SHP77 treated with DMSO at 0.1 percent for 48 hours (cell line): ENCODE data around the gene GYPC.
"Not testable (repeated sequence)": the region's sequence is repeated elsewhere in the genome, so short reads cannot be mapped to it uniquely, and the experiment has no call there.

Source experiments
- DNase-seq: peaks from one replicate; lab custom pipeline; 2025; lab: John Stamatoyannopoulos, UW

The GYPC gene

GRCh38 chr2:126699716-126700581 lies 44.0 kb downstream of the GYPC start:
- DNase-seq, result no peak

GRCh38 chr2:126700677-126701076 lies 44.7 kb downstream of the GYPC start:
- DNase-seq, result no peak

- DNase-seq, result no peak
These were observed 47.4 kb downstream of the GYPC start for GRCh38 chr2:126703311-126703710.

GRCh38 chr2:126704434-126705160 lies 48.6 kb downstream of the GYPC start:
- no peak for DNase-seq

- DNase-seq, result no peak
These were observed 51.2 kb downstream of the GYPC start for GRCh38 chr2:126707191-126707590.

- DNase-seq, result no peak
These were observed 52.0 kb downstream of the GYPC start for GRCh38 chr2:126707941-126708340.

- DNase-seq, result no peak
These were observed 58.4 kb downstream of the GYPC start for GRCh38 chr2:126714191-126714965.

- DNase-seq, result no peak
These were observed 59.2 kb downstream of the GYPC start for GRCh38 chr2:126715111-126715510.

- no peak for DNase-seq
These were observed 59.8 kb downstream of the GYPC start for GRCh38 chr2:126715576-126716406.

GRCh38 chr2:126717277-126717676 lies 61.3 kb downstream of the GYPC start:
- not testable (repeated sequence) for DNase-seq

GRCh38 chr2:126717928-126718327 lies 62.0 kb downstream of the GYPC start:
- no peak for DNase-seq

- DNase-seq, result no peak
These were observed 63.4 kb downstream of the GYPC start for GRCh38 chr2:126719191-126719832.

- DNase-seq, result no peak
These were observed 63.9 kb downstream of the GYPC start for GRCh38 chr2:126719833-126720351.

- DNase-seq, result no peak
These were observed 64.7 kb downstream of the GYPC start for GRCh38 chr2:126720638-126721037.

- no peak for DNase-seq
These were observed 66.1 kb downstream of the GYPC start for GRCh38 chr2:126722081-126722480.

- no peak for DNase-seq
These were observed 66.6 kb downstream of the GYPC start for GRCh38 chr2:126722546-126722945.

- DNase-seq, result no peak
These were observed 67.4 kb downstream of the GYPC start for GRCh38 chr2:126723281-126723815.

- DNase-seq, result no peak
These were observed 69.6 kb downstream of the GYPC start for GRCh38 chr2:126725580-126725979.

GRCh38 chr2:126729896-126730295 lies 73.9 kb downstream of the GYPC start:
- no peak for DNase-seq

GRCh38 chr2:126730655-126731054 lies 74.7 kb downstream of the GYPC start:
- DNase-seq, result no peak

GRCh38 chr2:126731353-126731752 lies 75.4 kb downstream of the GYPC start:
- DNase-seq, result no peak
